Measurements from ENCODE around the gene ASTN1. TPM values are rescaled to one million over a fixed set of nuclear protein-coding genes. Genes with fewer than 3 reads are reported as not detected.

Gene ASTN1
- total and polyA plus RNA-seq, 12 donors = 0.14 to 0.88 (median 0.34) TPM

GRCh38 chr1:177208920-177209319, 44.4 kb upstream of the ASTN1 start:
- peak overlapping the region in 1 of 10 donors; percentile 6 for H3K27ac ChIP-seq
- H3K36me3 ChIP-seq = no peaks in the 10 kb centered on the region
- 65 to 69% methylated on average over 4 of the region's 4 CpGs for WGBS, 2 donors
- DNase-seq (no peak), ATAC-seq (peak in 2 of 8 donors; percentile 3 to 14)
- peaks cover 3 to 37% (median 22%) of the 10 kb centered on the region in 9 donors for H3K4me1 ChIP-seq
- H3K27me3 ChIP-seq = no peaks in the 10 kb centered on the region
- intact Hi-C loops (cut with DNase I) = no loop called here
- H3K9me3 ChIP-seq = no peaks in the 10 kb centered on the region
- H3K4me3 ChIP-seq = no peak overlapping the region
- no peak for TF ChIP-seq CTCF (IDR thresholded peaks at IDR 0.05)

- Histone ChIP-seq H3K4me3 (no peak overlapping the region), H3K27me3 (no peaks in the 10 kb centered on the region), H3K36me3 (no peaks in the 10 kb centered on the region), H3K9me3 (no peaks in the 10 kb centered on the region), H3K4me1 (peaks cover 3 to 37% (median 22%) of the 10 kb centered on the region in 9 donors), H3K27ac (peak overlapping the region in 1 of 10 donors; percentile 9)
- intact Hi-C loops (cut with DNase I) = no loop called here
- DNase-seq (no peak), ATAC-seq (no peak)
- no peak for TF ChIP-seq CTCF (IDR thresholded peaks at IDR 0.05)
Observed at GRCh38 chr1:177206831-177207355, 42.4 kb upstream of the ASTN1 start.

GRCh38 chr1:177200290-177200689, 35.8 kb upstream of the ASTN1 start:
- H3K27me3 ChIP-seq = no peaks in the 10 kb centered on the region
- intact Hi-C loops (cut with DNase I) = no loop called here
- no peaks in the 10 kb centered on the region for H3K9me3 ChIP-seq
- no peaks in the 10 kb centered on the region for H3K36me3 ChIP-seq
- DNase-seq = no peak
- H3K4me1 ChIP-seq = no peaks in the 10 kb centered on the region
- WGBS, 2 donors = 79 to 81% methylated on average over 4 of the region's 4 CpGs
- no peak overlapping the region for H3K27ac ChIP-seq
- TF ChIP-seq CTCF (IDR thresholded peaks at IDR 0.05) = no peak
- ATAC-seq = no peak
- no peak overlapping the region for H3K4me3 ChIP-seq

GRCh38 chr1:177198243-177198642, 33.7 kb upstream of the ASTN1 start:
- Histone ChIP-seq H3K9me3 (no peaks in the 10 kb centered on the region), H3K27me3 (no peaks in the 10 kb centered on the region), H3K4me1 (no peaks in the 10 kb centered on the region), H3K27ac (no peak overlapping the region), H3K36me3 (no peaks in the 10 kb centered on the region), H3K4me3 (no peak overlapping the region)
- intact Hi-C loops (cut with DNase I) = no loop called here
- no peak for TF ChIP-seq CTCF (IDR thresholded peaks at IDR 0.05)
- DNase-seq = no peak
- WGBS, 2 donors = 88 to 90% methylated on average over 2 of the region's 2 CpGs
- ATAC-seq = no peak
